GM15510 (cell line): ENCODE data around the gene PEX16.

Source experiments
- POLR2A ChIP-seq: IDR thresholded peaks from 3 replicates; pipeline ENCODE4 v1.6.1; 2011; ENCODE audit warnings: borderline replicate concordance; ENCODE audit not compliant: insufficient read length; ENCODE audit errors: extremely low read depth

Gene PEX16

DNA sequence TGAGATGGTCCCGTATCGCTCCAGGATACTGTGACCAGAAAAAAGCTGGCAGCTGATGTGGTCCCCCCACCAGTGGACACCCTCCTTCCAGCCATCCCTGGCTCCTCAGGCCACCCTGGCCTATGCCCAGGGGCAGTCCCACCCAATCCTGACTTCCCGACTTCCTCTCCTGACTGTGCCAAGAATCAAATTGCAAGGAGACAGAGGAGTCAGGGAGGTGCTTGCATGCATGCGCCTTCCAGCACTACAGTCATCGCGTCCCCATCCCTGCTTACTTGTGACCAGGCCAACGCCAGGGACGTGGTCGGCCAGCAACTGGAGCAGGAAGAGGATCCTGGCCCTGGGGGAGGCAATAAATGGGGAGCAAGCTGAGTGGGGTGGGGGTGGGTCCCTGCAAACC lies 7.1 kb downstream of the PEX16 start:
- no peak for TF ChIP-seq POLR2A

DNA sequence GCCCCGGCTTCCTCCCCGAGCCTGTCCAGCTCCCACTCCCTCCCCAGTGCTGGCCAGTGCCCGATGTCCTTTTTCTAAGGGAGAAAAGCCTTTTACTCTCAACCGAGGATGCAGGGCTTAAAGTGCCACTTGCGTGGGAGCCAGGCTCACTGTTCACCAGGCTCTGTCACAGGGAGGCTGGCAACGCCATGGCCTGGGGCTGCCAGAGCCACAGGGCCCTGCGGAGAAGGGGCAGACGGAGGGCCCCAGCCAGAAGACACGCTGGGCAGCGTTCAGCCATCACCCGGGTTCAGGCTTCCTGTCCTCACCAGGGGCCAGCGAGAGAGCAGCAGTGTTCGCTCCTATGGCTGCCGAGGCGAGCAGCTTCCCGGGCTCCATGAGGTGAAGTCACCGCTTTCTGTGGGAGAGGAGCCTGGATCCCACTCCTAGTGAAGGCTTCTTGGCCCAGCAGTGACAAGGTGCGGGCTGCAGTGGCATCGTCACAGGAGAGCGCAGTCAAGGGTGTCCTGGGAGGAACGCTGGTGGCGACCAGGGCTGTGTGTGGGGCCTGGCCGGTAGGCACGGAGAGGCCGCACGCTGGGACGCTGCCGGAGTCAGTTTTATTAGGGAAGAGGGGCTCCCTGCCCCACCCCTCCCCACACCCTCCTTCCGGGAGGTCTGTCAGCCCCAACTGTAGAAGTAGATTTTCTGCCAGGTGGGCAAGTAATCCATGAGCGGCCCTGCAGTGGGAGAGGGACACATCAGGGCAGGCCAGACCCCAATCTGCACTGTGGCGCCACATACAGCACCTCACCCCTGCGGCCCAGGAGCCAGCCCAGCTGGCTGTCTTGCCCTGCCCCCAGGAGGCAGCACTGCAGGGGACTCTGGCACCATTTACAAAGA lies 7.8 kb downstream of the PEX16 start:
- TF ChIP-seq POLR2A, result no peak

DNA sequence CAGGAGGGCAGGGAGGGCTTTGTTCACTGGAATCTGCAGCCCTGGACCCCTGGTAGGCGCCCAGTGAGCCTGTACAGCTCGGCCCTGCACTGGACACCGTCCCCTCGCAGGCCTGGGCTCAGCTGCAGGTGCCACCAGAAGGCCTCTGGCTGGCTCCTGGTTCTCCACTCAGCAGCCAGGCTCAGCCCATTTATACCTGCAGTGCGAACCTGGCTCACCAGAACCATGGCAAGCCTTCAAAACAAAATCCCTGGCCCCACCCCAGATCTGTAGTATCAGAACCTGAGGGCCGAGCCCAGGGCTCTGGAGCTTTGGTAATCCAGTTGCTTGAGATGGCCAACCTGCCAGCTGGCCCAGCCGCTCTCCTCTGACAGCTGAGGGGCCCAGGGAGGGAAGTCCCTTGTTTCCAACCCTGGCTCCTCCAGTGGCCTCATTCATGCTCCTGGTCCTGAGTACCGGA lies 9.7 kb downstream of the PEX16 start:
- no peak for TF ChIP-seq POLR2A

DNA sequence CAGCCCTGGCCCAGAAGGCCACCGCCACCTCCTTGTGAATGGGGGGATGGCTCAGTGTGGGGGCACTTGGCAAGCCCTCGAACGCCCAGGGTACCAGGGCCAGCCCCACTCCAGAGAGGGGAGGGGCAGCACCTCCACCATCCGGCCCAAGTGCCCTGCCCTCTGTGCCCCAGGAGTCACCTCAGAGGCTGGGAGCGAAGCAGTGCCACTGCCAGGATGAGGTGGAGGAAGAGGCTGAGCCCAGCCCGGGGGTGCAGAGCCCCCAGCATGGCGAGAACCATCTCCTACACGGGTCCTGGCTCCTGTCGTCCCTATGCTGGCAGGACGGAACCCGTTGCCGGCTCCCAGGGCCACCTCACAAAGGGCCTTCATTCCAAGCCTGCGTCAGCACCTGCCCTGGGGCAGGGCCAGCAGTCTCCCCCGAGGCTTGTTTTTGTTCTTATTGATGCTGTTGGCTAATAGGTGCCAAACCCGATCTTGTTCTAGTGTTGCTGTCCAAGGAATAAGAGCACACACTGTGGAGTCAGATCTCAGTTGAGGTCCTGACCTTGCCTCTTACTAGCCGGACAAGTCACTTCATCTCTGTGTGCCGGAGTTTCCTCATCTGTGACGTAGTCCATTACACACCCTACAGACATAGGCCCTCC lies 10.6 kb downstream of the PEX16 start, which contains the start of gene FREY1:
Gene FREY1, minus strand, starts transcription at position 307 of the 647 bp plus-strand sequence. Its CDS starts 26 bp downstream, at position 281.
- TF ChIP-seq POLR2A, result no peak

DNA sequence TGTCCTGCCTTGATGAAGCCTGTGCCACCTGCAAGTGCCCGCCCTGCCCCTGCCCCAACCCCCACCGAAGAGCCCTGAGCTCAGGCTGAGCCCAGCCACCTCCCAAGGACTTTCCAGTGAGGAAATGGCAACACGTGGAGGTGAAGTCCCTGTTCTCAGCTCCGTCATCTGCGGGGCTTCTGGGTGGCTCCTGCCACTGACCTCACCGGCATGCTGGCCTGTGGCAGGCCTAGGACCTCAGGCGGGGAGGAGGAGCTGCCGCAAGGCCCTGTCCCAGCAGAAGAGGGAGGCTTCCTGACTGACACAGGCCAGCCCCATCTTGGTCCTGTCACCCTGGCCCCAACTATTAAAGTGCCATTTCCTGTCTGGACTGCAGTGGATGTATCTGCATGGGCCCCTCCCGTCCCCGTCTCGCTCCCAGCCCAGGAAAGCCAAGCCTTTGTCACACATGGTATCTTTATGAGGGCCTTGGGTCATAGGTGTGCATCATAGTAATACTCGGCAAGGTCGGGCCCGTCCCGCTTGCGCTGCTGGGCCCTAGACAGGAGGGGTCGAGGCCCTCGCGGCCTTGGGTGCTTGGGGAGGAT lies 11.5 kb downstream of the PEX16 start:
- no peak for TF ChIP-seq POLR2A

DNA sequence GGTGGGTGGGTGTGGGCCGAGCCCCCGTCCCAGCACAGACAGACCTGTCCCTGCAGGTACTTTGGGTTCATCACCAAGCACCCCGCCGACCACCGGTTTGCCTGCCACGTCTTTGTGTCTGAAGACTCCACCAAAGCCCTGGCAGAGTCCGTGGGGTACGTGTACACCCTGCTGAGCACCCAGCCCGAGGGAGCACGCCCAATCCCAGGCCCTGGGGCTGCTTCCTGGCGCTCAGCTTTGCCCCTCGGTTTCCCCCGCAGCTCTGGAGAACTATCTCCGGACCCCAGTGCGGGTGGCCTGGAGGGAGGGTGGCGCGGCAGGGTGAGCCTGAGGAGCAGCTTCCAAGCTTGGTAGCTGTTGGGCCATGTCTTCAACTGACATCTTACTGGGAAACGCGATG lies 12.6 kb downstream of the PEX16 start:
- TF ChIP-seq POLR2A, result no peak

DNA sequence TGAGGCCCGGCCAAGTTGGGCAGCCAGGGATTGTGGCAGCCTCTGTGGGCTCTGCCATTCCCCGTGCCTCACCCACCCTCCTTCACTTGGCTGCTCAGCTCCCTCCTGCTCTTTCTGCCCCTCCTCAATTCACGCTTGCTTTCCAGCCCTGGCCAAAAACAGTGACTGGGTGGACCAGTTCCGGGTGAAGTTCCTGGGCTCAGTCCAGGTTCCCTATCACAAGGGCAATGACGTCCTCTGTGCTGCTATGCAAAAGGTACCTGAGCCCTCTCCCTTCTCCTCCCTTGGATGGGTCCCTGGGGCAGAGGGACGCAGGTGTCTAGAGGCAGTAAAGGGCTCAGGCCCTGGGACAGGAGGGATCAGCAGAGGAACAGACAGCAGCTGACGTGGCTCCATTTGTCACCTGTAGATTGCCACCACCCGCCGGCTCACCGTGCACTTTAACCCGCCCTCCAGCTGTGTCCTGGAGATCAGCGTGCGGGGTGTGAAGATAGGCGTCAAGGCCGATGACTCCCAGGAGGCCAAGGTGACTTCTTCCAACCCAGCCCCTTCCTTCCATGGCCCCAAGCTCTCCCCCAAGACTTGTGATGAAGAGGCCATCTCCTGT lies 13.3 kb downstream of the PEX16 start:
- no peak for TF ChIP-seq POLR2A

DNA sequence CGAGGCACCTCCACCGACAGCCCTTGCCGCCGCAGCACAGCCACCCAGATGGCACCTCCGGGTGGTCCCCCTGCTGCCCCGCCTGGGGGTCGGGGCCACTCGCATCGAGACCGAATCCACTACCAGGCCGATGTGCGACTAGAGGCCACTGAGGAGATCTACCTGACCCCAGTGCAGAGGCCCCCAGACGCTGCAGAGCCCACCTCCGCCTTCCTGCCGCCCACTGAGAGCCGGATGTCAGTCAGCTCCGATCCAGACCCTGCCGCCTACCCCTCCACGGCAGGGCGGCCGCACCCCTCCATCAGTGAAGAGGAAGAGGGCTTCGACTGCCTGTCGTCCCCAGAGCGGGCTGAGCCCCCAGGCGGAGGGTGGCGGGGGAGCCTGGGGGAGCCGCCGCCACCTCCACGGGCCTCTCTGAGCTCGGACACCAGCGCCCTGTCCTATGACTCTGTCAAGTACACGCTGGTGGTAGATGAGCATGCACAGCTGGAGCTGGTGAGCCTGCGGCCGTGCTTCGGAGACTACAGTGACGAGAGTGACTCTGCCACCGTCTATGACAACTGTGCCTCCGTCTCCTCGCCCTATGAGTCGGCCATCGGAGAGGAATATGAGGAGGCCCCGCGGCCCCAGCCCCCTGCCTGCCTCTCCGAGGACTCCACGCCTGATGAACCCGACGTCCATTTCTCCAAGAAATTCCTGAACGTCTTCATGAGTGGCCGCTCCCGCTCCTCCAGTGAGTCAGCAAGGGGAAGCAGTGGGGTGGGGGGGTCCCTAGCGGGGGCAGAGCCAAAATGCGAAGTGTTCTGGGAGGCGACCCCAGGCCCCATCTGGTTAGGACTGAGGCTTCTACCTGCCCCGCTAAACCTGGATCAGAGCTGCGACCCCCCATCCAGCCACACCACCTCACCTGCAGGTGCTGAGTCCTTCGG lies 15.0 kb downstream of the PEX16 start:
- no peak for TF ChIP-seq POLR2A

DNA sequence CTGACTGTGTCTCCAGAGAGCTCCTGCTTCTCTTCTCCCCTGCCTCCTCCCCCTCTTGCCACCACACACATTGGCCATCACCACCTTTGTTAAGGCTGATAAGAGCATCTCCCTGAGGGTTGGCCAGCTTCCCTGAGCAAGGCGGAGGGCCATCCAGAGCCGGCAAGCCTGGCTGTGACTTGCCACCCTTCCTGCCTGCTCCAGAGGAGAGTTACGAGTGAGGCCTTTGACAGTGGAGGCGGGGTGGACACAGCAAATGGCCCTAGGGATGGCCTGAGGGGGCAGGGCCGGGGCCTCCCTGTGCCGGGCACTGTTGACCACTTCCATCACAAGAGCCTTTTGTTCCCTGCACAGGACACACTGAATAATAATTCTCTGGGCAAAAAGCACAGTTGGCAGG lies 16.1 kb downstream of the PEX16 start:
- no peak for TF ChIP-seq POLR2A

DNA sequence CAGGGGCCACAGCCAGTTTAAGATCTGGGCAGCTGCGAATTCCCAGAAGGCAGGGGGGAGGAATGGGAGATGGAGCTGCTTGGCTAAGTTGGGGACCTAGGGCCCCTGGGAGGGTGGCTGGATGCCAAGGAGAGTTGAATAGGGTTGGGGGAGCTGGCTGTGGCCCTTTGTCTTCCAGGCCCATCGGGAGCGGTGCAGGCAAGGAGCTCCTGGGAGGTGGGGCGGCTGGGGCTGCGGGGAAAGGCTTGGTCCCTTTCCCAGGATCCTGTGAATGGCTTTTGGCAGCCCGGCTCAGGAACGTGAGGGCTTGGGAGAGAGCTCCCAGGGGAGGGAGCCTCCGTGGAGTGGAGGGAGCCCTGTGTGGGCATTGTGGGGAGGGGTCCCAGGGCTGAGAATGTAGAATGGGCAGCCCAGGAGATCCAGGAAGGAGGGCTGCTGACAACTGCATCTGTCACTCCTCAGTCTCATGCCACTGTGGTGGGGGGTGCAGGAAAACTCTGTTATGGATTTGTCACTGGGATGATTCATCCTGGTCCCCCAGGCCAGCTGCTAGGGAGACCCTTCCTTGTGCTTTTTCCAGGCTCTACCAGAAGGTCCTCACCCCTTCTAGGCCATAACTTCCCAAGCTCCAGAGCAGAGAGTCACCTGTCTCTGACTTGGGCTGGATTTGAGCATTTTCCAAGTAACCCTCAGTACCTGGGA lies 16.6 kb downstream of the PEX16 start:
- TF ChIP-seq POLR2A, result no peak

DNA sequence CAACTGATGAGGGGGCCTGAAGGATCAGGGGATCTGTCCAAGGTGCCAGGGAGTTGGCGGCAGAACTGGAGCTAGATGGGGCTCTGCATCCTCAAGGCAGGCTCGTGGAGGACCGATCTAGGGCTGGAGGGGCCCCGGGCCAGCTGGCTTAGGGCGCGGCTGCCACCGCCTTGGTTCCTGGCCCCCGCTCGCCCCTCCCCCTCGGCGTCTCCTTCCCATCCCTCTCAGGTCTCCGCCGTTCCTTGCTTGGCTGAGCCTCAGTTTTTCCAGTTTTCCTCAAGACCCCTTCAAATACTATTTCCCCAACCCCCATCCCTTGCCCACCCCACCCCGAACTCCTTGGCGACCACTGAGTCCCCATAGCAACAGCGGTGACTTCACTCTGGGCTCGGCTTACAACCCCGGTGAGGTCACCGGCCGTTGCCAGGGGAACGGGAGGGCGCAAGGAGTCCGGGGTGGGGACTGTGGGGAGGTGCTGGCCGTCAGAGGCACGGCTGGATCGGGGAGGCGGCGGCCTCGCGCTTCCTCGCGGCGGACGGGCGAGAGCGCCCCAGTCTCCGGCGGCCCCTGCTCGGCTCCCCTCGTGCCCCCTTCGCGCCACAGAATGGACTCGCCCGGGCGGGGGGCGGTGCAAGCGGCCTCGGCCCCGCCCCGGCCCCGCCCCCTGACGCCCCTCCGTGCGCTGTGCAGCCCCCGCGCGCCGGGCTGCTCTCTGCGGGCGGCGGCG lies 18.1 kb downstream of the PEX16 start:
- no peak for TF ChIP-seq POLR2A

DNA sequence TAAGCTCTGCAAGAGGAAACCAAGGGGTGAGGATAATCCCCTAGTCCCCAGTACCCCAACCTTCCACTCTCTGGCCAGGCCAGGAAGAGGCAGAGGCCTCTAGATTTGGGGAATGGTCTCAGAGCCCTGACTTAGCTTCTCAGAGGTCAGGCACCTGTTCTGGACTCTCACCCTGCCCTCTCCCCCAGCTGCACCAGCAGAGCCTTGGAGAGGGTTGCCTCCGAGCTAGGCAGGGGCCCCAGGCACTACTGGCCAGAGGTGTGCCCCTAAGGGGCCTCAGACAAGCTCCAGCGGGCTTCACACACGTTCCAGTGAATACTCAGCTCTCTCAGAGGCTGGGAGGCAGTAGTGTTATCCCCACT lies 18.6 kb downstream of the PEX16 start:
- TF ChIP-seq POLR2A, result no peak

DNA sequence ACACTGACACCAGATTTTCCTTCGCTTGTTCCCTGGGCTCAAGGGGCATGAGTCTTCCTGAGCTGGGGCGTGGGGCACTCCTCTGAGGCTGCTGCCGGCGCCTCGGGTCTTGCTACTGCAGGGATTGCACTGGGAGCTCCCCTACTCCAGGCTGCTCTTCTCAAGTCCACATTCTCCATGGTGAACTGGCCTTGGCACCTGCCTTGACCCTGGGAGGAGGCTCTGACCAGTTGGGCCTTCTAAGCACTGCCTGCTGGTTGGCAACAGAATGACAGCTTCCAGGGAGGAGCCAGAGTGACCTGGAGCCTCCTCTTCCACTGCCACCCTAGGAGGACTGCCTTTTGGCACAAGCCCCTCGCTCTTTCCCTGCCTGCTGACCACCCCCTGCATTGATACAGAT lies 20.1 kb downstream of the PEX16 start:
- no peak for TF ChIP-seq POLR2A

DNA sequence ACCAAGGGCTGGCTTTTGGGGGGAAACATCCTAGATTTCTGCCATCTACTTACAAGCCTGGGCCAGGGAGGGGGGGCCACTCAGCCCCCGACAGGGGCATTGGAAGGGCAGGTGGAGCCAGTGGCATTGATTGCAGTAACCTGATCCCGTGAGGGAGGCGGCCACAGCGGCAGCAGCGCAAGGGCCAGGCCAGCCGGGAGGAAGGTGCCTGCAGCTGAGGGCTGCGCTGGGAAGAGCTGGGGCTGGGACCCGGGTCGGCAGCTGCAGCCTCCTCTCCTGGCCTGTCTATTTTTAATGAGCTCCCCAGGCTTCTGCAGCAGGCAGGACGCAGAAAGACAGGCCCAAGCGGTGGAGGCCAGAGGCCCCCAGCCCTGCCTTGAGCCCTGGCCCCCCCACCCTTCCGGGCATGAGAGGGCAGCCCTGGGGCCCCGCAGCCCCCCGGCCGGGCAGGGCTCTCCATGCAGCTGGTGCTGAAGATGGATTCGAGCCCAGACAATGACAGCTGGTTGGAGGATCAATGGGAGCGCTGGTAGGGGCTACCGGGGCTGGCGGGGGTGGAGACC lies 21.2 kb downstream of the PEX16 start:
- no peak for TF ChIP-seq POLR2A
